Activated naive CD4-positive, alpha-beta T cell treated with anti-CD3 and anti-CD28 coated beads, Interleukin-2, amount 50 U/mL, for 16 hours (primary cell): ENCODE data around the gene ZNF362.
A peak's percentile ranks its signal among the peaks of the same experiment; 100 is the strongest.

Experiments used
- DNase-seq: peaks from one replicate; pipeline ENCODE4 v3.0.0-alpha.2; 2020

ZNF362 gene

DNA sequence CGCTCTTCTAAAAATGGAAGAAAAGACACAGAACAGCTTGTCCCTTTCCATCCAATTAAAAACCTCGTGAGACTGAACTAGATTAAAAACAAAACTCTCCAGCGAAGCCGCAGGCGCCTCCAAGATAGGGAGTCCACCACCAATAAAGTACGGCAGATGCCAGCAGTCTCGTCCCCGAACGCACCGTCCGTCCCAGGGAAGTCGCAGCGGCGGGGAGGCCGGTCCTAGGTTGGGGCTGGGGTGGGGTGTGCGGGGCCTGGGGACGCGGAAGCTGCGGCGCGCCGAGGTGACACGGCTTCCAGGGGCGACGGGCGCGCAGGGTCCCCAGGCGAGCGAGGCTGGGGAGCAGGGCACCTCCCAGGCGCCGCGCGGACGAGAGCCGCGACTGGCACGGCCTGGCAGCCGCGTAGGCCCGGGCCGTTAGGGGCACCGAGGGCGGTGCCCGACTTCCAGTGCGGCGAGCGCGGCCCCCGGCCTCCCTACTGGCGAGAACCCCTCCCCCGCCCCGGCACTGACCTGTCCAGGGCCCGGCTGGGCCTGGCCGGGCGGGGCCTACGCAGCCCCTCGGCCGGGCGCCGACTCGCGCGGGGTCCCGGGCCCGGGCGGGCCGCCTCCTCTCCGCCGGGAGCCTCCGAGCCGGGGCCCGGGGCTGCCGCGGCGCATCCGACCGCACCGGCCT, 92.9 kb downstream of the ZNF362 start:
- DNase-seq = peak; percentile 52

DNA sequence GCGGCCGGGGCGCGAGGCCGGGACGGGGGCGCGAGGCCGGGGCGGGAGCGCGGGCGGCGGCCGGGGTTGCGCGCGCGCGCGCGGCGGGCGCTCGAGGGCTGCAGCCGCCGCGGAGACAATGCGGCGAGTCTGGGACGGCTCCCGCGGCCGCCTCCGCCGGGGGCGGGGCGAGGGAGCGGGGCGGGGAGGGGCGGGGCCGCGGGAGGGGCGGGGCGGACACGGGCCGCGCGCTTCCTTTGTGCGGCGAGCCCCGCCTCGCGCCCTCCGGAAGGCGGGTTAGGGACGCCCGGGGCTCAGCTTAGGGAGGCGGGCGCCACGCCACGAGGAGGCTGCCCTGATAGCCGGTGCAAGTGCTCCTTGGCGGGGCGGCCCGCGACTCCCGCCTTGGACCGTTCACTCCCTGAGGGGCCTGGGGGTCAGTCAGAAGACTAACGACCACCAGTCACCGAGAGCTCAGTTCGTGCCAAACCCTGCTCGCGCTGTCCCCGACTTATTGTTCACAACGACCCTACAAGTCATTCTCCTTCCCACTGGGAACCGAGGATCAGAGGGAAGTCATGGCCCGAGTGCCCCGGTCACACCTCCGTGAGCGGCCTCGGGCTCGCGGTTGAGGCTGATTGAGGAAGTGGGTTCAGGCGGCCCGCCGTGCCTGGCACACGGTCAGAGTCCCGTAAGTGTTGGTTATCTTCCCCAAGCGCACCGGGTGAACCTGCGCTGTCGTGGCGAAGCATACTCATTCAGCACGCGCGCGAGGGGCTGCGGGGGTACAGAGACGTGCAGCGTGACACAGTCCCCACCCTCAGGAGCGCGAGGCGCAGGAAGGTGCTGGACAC, 93.7 kb downstream of the ZNF362 start:
- DNase-seq = peak; percentile 81
